ENCODE measurements around the gene ELP4.

DNA sequence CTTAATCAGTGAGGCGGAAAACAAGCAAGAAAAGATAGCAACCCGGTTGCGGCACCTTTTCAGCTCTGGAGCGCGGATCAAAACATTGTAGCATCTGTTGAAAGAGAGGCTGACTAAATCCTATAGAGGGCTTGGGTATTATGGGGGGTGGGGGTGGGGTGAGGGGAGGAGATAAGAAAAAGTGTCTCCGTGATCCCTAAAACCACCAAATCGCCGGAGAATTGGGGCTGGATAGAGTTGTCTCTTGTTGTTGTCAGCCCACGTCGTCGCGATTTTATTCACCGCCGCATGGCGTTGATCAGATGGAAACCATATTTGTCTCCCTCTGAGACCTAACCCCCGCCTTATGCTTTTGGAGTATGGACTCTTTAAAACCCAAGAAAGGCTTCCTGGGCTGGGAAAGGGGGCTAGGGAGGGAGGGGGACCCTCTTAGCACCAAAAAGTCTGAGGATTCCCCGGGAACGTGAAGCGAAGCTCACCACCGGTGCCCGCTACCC lies 288.5 kb downstream of the ELP4 start:
- TF ChIP-seq POLR2A (IDR thresholded peaks at IDR 0.05; ENCODE audit: low read length) (no peak), ZFP36 (IDR thresholded peaks at IDR 0.05; ENCODE audit: borderline replicate concordance, partially characterized antibody) (no peak), CEBPB (IDR thresholded peaks at IDR 0.05) (no peak), CBX2 (IDR thresholded peaks at IDR 0.05; ENCODE audit: borderline replicate concordance, low read depth) (no peak), EP300 (IDR thresholded peaks at IDR 0.05) (no peak), BHLHE40 (IDR thresholded peaks at IDR 0.05; ENCODE audit: low read depth, low read length) (no peak), RFX5 (IDR thresholded peaks at IDR 0.05) (no peak), CHD2 (IDR thresholded peaks at IDR 0.05; ENCODE audit: low read length, partially characterized antibody) (no peak)
- TF ChIP-seq, protein P1, sequence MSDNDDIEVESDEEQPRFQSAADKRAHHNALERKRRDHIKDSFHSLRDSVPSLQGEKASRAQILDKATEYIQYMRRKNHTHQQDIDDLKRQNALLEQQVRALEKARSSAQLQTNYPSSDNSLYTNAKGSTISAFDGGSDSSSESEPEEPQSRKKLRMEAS (IDR thresholded peaks at IDR 0.05): no peak
- TF ChIP-seq, protein P2, sequence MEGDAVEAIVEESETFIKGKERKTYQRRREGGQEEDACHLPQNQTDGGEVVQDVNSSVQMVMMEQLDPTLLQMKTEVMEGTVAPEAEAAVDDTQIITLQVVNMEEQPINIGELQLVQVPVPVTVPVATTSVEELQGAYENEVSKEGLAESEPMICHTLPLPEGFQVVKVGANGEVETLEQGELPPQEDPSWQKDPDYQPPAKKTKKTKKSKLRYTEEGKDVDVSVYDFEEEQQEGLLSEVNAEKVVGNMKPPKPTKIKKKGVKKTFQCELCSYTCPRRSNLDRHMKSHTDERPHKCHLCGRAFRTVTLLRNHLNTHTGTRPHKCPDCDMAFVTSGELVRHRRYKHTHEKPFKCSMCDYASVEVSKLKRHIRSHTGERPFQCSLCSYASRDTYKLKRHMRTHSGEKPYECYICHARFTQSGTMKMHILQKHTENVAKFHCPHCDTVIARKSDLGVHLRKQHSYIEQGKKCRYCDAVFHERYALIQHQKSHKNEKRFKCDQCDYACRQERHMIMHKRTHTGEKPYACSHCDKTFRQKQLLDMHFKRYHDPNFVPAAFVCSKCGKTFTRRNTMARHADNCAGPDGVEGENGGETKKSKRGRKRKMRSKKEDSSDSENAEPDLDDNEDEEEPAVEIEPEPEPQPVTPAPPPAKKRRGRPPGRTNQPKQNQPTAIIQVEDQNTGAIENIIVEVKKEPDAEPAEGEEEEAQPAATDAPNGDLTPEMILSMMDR (IDR thresholded peaks at IDR 0.05): no peak

Data from A549 (cell line).